Embryonic facial prominence (tissue), 1 donor: ENCODE results near the gene PIM2.
"Not testable (repeated sequence)": the region's sequence is repeated elsewhere in the genome, so short reads cannot be mapped to it uniquely, and the experiment has no call there.

ENCODE experiments used
- DNase-seq: peaks from one replicate; pipeline ENCODE4 v3.0.0-alpha.2; 2016; ENCODE audit errors: extremely low spot score

Gene PIM2

GRCh38 chrX:48905090-48905790 is 13.6 kb downstream of the PIM2 start:
- DNase-seq, result no peak

DNA sequence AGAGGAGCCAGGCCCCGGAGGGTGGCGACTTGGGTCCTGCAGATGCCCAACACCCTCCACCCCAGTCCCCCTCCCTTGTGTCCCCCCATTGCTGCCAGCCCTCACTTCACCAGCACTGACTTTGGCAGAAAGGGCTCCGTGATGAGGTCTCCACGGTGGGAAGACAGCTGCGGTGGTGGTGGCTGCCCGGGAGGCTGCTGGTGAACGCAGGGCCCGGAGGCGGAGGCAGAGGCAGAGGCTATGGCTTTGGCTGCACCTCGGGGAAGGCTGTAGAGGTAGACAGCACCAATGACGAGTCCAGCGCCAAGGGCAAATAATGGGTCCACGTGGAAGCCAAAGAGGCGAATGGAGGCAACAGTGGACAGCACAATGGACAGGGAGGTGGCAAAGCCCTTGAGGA is 14.2 kb downstream of the PIM2 start:
- DNase-seq, result no peak

GRCh38 chrX:48904180-48904579 is 14.6 kb downstream of the PIM2 start:
- no peak for DNase-seq

GRCh38 chrX:48903290-48903689 is 15.5 kb downstream of the PIM2 start:
- DNase-seq, result no peak

GRCh38 chrX:48902776-48903175 is 16.0 kb downstream of the PIM2 start:
- DNase-seq, result no peak

DNA sequence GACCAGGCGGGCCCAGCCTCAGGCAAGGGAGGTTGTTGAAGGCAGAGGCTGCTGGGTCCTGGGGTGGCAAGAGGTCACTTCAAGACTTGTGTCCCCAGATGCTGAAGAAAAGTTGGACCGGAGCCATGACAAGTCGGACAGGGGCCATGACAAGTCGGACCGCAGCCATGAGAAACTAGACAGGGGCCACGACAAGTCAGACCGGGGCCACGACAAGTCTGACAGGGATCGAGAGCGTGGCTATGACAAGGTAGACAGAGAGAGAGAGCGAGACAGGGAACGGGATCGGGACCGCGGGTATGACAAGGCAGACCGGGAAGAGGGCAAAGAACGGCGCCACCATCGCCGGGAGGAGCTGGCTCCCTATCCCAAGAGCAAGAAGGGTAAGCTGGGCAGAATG is 16.7 kb downstream of the PIM2 start:
- no peak for DNase-seq

GRCh38 chrX:48901069-48901468 is 17.8 kb downstream of the PIM2 start:
- DNase-seq, result no peak

DNA sequence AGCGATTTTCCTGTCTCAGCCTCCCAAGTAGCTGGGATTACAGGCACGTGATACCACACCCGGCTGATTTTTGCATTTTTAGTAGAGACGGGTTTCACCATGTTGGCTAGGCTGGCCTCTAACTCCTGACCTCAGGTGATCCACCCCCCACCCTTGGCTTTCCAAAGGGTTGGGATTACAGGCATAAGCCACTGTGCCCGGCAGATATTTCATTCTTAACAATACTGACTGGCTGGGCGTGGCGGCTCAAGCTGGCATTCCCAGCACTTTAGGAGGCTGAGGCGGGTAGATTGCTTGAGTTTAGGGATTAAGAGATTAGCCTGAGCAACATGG is 19.8 kb downstream of the PIM2 start:
- DNase-seq, result no peak

DNA sequence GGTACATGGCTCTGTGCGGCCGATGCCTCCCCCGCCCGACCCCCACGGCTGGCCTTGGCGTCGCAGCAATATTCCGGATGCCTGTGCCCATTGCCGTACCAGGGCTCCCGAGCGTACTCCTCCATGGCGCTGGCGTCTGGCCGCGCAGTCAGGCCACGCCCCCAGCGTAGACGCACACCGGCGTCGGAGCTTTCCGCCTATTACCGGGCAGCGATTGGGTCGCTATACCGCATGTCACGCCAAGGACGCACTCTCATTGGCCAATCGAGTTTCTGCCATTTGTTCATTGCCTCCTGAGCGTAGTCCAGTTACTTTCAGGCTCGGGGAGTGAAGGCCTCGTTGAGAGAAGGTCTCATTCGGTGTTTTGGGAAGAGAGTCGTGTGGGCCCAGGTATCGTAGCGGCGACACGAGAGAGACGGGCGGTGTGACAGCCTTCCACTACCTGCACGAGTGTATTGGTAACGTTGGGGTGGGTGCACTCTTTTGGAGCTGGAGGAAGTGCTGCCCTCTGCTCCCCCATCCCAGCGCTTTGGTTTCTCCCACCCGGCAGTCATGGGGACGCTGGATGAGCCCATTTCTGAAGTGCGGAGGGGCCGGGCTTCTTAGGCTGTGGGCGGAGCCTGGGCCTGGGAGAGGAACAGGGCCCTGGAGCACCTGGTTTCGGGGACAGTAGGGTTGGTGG is 21.1 kb downstream of the PIM2 start, which contains the start of the genes PQBP1 and TIMM17B:
PQBP1 (plus strand) TSS at position 306 of the 682 bp plus-strand sequence. CDS start 580 bp downstream, outside the sequence.
TIMM17B (minus strand) TSS at position 144 of the 682 bp plus-strand sequence; CDS start at position 125, 19 bp downstream.
- peak; percentile 84 for DNase-seq

GRCh38 chrX:48897157-48897624 is 21.6 kb downstream of the PIM2 start:
- DNase-seq, result peak; percentile 34

DNA sequence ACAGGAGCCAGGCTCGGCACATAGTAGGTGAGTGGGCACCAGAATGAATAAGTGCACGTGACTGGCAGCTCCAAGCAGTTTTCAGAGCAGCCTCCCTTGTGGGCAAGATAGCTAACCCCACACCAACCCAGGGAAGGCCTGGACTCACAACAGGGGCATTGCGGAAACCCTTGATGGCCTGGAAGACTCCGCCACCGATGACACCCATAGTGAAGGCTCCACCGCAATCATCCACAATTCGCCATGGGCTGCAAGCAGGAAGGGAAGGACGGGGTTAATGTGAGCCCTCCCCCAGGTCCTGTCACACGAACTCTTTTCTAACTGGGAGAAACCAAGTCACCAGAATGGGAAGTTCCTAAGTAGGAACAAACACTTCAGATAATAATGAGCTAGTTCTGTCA is 22.2 kb downstream of the PIM2 start:
- no peak for DNase-seq

- DNase-seq, result no peak
Observed at GRCh38 chrX:48894891-48895290, 23.9 kb downstream of the PIM2 start.

- DNase-seq, result no peak
Observed at GRCh38 chrX:48893556-48894348, 25.1 kb downstream of the PIM2 start.

- DNase-seq, result no peak
Observed at GRCh38 chrX:48892896-48893295, 25.9 kb downstream of the PIM2 start.

DNA sequence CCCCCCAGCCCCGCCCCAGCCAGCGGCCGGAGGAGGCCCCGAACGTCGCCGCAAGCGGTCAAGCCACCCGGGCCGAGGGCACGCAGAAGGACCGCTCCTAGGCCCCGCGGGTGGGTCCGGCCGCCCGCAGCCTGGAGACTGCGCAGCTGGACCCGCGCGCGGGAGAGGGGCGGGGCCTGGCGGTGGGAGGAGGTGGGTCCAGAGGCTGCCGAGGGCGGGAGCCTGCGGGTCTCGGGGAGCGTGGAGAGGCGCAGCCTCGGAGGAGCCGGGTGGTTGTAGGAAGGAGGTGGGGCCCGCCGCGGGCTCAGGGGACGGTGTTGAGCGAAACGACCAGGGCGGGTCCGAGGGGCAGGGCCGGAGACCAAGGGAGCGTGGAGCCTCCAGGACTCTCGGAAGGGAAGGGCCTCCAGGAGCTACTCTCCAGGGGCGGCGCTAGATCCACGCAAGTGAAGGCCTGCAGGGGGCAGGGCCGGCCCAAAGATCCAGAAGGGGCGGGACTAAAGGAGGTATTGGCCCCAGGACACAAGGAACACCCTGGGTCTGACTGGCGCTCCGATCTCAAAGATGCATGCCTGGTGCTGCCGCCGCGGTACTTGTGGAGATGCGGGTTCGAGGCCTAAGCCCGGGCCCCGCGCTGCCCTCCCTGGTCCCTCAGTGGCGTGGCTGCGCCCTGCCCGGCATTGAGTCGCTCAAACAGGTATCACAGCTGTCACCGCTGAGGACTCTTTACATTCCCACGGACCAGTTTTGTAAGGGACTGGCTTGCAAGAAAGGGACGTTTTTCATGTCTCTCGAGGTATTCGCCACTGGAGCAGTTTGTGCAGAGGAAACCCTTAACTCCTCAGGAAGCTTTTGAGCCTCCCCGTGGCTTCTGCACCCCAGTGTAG is 27.2 kb downstream of the PIM2 start:
- peak; percentile 16 for DNase-seq

DNA sequence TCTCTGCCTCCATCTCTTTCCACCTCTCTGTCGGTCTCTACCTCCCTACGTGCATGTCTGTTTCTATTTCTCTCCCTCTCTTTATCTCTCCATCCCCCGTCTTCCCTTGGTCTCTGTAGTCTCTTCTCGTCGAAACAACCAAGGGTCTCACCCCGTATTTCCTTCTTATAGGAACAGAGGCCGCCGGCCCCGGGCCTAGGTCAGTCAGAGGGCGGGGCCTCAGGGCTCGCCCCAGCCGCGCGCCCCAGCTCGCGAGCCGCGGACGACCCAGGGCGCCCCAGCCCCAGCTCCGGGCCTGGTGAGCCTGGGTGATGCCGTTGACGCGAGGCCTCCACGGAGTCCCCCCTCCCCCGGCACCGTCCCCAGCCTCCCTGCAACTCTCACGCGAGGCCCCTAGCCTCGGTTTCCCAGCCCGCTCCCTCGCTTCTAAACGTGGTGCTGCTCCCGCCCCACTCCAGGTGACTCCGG is 27.9 kb downstream of the PIM2 start:
- no peak for DNase-seq

DNA sequence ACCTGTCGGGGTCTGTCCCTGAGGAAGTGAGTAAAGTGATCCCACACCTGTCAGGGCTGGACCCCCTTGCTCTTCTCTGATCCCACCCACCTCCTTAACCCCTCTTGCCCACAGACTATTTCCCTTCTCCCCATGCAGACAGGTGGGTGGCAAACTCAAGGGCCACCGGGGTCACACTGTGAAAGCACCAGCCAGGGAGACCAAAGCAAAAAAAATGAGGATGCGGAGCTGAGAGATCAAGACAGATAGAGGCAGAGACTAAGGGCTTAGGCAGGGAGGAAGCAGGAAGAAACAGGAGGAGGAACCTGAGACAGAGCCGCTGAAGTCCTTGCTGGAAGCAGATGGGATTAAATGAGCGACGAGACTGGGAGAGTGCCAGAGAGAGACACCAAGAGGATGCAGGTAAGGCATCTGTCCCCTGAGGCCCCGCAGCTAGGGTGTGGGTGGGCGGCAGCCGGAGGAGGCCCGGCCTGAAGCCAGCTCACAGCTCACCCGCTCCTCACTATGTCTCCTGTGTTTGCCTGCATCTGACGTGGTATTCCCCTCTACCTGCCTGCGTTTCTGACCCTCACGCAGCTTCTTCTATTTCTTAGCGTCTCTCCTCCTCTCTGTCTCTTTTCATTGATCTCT is 28.4 kb downstream of the PIM2 start:
- no peak for DNase-seq

DNA sequence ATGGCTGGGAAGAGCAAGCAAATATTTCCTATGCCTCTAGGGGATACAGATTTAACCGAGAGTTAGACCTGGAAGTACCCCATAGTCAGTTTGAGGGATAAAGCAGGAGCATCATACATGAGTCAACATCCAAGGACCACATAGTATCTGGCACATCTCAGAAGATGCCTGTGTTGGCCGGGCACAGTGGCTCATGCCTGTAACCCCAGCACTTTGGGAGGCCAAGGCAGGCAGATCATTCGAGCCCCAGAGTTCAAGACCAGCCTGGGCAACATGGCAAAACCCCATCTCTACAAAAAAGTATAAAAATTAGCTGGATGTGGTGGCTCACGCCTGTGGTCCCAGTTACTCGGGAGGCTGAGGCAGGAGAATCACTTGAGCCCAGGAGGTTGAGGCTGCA is 32.2 kb downstream of the PIM2 start:
- DNase-seq, result not testable (repeated sequence)

GRCh38 chrX:48883729-48884128 is 35.1 kb downstream of the PIM2 start:
- no peak for DNase-seq

DNA sequence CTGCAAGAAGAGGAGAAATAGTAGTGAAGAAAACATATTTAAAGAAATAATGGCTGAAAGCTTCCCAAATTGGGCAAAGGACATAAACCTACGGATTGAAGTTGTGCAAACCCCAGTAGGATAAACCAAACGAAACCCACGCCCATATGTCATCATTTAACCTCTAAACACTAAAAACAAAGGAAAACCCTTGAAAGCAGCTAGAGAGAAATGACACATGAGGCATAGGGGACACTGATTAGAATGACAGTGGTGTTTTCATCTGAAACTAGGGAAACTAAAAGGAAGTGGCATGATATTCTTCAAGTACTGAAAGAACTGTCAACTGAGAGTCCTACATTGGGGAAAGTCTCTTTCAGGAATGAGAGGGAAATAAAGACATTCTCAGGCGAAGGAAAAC is 41.9 kb downstream of the PIM2 start:
- DNase-seq, result not testable (repeated sequence)

GRCh38 chrX:48872017-48872416 is 46.8 kb downstream of the PIM2 start:
- not testable (repeated sequence) for DNase-seq
